Stimulated activated CD4-positive, alpha-beta T cell treated with anti-CD3 and anti-CD28 coated beads, Interleukin-15, amount 100 ng/mL, for 1 hour (primary cell): ENCODE data around the gene SLC25A12.

Experiments
- DNase-seq, 2 donors: peaks; one replicate each; pipeline ENCODE4 v3.0.0-alpha.2; 2020; ENCODE audit warnings: low read depth in 1 of 2, low spot score in 1 of 2

Gene SLC25A12

GRCh38 chr2:171735991-171736710 is 157.9 kb downstream of the SLC25A12 start:
- DNase-seq = no peak
